DMS 273 (cell line): ENCODE results near the gene TNS2.

ENCODE experiments used
- DNase-seq: peaks from one replicate; lab custom pipeline; 2025; ENCODE audit not compliant: unreplicated experiment; lab: John Stamatoyannopoulos, UW

The TNS2 gene

DNA sequence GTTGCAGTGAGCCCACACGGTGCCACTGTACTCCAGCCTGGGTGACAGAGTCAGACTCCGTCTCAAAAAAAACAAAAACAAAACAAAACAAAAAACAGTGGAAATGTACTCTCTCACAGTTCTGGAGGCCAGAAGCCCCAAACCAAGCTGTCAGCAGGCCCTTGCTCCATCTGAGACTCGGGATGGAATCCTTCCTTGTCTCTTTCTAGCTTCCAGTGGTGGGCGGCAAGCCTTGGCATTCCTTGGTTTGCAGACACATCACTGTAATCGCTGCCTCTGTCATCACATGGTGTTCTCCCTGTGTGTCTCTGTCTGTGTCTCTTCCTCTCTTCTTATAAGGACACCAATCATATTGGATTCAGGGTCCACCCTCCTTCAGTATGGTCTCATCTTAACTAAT lies 6.4 kb downstream of the TNS2 start:
- DNase-seq = no peak

DNA sequence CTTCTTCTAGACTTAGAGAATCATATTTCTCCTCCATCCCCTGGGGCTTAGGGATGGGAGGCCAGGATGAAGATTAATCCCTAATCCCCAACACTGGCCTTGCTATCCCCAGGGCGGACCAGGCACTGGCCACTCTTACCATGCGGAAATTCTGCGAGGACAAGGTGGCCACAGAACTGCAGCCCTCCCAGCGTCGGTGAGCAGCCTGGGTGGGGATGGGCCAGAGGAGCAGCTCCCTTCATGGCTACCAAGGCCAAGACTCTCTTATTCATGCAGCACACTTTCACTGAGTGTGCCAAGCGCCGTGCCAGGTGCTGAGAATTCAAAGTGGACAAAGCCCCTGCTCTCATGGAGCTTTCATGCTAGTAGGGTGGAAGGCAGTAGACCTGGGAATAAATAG lies 7.0 kb downstream of the TNS2 start:
- DNase-seq = no peak

GRCh38 chr12:53057816-53058500 lies 8.1 kb downstream of the TNS2 start:
- no peak for DNase-seq

DNA sequence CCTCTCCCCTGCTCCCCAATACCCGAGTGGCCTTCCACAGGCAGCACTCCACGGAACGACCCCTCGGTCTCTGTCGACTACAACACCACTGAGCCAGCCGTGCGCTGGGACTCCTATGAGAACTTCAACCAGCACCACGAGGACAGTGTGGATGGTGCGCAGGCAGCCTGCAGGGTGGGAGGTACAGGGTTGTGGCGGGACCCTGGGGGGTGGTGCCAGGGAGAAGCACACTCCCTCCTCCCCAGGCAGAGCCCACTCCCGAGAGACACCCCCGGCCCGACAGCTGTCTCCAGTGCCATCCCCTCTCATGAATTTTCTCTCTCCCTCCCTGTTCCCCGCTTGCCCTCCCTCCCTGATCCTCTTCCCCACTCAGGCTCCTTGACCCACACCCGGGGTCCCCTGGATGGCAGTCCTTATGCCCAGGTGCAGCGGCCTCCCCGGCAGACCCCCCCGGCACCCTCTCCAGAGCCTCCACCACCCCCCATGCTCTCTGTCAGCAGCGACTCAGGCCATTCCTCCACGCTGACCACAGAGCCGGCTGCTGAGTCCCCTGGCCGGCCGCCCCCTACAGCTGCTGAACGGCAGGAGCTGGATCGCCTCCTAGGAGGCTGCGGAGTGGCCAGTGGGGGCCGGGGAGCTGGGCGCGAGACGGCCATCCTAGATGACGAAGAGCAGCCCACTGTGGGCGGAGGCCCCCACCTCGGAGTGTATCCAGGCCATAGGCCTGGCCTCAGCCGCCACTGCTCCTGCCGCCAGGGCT lies 9.0 kb downstream of the TNS2 start:
- no peak for DNase-seq

- no peak for DNase-seq
Measured at GRCh38 chr12:53059434-53060063, 9.7 kb downstream of the TNS2 start.

GRCh38 chr12:53060064-53060720 lies 10.3 kb downstream of the TNS2 start:
- DNase-seq = no peak

DNA sequence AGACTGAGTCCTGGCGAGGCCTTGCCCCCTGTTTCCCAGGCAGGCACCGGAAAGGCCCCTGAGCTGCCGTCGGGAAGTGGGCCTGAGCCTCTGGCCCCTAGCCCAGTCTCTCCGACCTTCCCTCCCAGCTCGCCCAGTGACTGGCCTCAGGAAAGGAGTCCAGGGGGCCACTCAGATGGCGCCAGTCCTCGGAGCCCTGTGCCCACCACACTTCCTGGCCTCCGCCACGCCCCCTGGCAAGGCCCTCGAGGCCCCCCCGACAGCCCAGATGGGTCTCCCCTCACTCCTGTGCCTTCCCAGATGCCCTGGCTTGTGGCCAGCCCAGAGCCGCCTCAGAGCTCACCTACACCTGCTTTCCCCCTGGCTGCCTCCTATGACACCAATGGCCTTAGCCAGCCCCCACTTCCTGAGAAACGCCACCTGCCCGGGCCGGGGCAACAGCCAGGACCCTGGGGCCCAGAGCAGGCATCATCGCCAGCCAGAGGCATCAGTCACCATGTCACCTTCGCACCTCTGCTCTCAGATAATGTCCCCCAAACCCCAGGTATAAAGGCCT lies 10.9 kb downstream of the TNS2 start:
- no peak for DNase-seq

DNA sequence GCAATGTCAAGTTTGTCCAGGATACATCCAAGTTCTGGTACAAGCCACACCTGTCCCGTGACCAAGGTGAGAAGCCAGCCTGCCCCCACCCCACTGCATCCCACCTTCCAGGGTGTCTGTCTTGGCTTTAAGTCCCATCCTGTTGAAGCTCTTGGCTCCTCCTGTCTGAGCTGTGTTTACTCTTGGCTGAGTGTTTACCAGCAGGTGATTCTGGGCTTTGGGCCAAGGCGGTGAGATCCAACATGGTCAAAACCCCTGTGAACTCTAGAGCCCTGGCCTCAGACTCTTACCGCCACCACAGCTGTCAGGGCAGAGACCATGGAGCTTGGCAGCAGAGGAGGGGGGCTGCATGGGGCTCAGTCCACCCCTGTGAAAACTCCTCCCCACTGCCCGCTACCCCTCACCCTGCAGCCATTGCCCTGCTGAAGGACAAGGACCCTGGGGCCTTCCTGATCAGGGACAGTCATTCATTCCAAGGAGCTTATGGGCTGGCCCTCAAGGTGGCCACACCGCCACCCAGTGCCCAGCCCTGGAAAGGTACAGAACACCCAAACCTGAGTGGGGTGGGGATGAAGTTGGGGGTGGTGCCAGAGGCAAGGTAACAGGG lies 11.6 kb downstream of the TNS2 start:
- peak; percentile 64 for DNase-seq

- no peak for DNase-seq
Measured at GRCh38 chr12:53062011-53062961, 12.4 kb downstream of the TNS2 start.

- DNase-seq = no peak
Measured at GRCh38 chr12:53062977-53063707, 13.3 kb downstream of the TNS2 start.

GRCh38 chr12:53063708-53064612 lies 14.1 kb downstream of the TNS2 start:
- DNase-seq = no peak

- no peak for DNase-seq
Measured at GRCh38 chr12:53064613-53065436, 15.0 kb downstream of the TNS2 start.

DNA sequence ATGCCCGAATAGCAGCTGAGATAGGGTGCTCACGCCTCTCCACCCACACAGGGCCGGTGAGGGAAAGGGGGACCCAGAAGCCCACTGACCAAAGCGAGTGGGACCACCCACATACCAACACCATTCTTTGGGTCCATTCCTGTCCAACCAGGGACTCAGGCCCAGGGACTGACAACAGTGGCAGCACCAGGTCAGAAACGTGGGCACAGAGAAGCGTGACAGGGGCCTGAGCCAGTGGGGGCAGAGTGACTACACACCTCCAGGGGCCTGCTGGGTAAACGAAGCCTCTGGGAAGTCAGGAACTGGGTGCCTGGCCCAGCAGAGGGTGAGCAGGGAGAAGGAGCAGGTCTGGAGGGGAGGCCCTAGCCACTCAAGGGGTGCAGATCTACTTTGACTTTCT lies 15.6 kb downstream of the TNS2 start:
- no peak for DNase-seq

- peak; percentile 82 for DNase-seq
Measured at GRCh38 chr12:53065975-53066931, 16.4 kb downstream of the TNS2 start.

DNA sequence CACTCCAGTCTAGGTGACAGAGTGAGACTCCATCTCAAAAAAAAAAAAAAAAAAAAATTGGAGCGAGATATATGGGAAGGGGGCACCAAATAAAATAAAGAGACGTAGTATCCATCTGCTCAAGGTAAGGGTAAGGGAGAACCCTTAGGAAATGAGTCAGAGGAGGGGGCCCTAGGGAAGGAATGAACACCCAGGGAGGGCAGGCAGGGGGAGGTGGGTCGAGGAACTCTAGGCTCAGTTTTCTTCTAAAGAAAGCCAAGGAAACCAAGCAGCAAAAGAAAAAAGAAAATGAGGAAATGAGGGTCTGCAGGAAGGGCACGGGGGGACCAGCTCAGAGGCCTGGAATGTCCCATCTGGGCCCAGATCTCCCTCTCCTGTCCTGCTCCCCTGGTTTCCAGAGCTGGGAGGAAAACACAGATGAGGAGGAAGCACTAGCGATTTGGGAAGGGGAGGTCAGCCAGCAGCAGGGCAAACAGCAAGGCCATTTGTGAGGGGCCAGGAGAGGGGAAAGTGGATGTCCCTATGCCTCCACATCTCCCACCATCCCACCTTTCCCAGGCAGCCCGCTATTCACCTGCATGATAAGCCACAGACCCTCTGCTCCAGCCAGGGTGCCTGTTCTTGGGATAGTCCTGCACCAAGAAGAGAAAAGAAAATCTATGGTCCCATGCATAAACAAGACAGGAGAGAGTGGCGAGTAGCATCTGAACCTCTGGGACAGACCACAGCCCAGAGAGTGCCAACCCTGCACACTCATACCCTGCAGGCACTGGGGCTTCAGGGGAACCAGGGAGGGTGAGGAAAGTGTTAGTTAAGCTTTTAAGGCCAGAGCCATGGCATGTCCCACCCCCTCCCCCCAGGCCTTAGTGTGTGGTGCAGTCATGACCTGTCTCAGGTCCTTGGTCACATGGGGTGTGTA lies 17.5 kb downstream of the TNS2 start:
- no peak for DNase-seq
